PC-3 (cell line): ENCODE measurements around the gene GRWD1. TPM values are rescaled to one million over a fixed set of nuclear protein-coding genes. Genes with fewer than 3 reads are reported as not detected.

Source experiments
- ATAC-seq: fragments of 200-7000 bp; cut with Tn5 transposase; 2 replicates; pipeline ENCODE4 v1.9.1; 2020; ENCODE audit warnings: mild to moderate bottlenecking, moderate library complexity
- BruUV-seq: library from RNA; stranded (reverse); fragments of 400-500 nt; replicated peaks from 2 replicates; lab custom pipeline; 2021; lab: Mats Ljungman, UMichigan
- CTCF ChIA-PET: fragments of 300-600 bp; sonication (Branson Sonifier 250); formaldehyde crosslinking; loops from one replicate; lab custom pipeline; 2022; ENCODE audit warnings: antibody characterized with exemption; lab: Charles Lee
- POLR2A ChIA-PET: fragments of 300-600 bp; sonication (Branson Sonifier 250); formaldehyde crosslinking; loops from one replicate; lab custom pipeline; 2022; ENCODE audit warnings: antibody characterized with exemption; ENCODE audit not compliant: unreplicated experiment; lab: Charles Lee
- DNase-seq: peaks from one replicate; pipeline ENCODE4 v3.0.0-alpha.2; 2015
- H2AFZ ChIP-seq: fragments of 300-600 bp; sonication (generic); 2 replicates; pipeline ENCODE4 v1.6.0; 2016; ENCODE audit warnings: antibody characterized with exemption, low read length
- H3F3A ChIP-seq: fragments of 300-600 bp; sonication (generic); one replicate; pipeline ENCODE4 v1.6.0; 2017; ENCODE audit warnings: antibody characterized with exemption, low read length, control low read depth, mild to moderate bottlenecking; ENCODE audit not compliant: unreplicated experiment
- H3K27ac ChIP-seq: fragments of 300-600 bp; sonication (generic); 2 replicates; pipeline ENCODE4 v1.5.1; 2016; ENCODE audit warnings: mild to moderate bottlenecking, low read length
- H3K27me3 ChIP-seq: fragments of 300-600 bp; sonication (generic); 2 replicates; pipeline ENCODE4 v1.6.1; 2016; ENCODE audit warnings: low read length, mixed read lengths
- H3K36me3 ChIP-seq: fragments of 300-600 bp; sonication (generic); 2 replicates; pipeline ENCODE4 v1.6.1; 2016; ENCODE audit warnings: low read depth, mixed run types, low read length, mixed read lengths
- H3K4me1 ChIP-seq: fragments of 300-600 bp; sonication (generic); 2 replicates; pipeline ENCODE4 v1.5.1; 2016; ENCODE audit warnings: low read length; ENCODE audit not compliant: insufficient read depth
- H3K4me2 ChIP-seq: fragments of 300-600 bp; sonication (generic); 2 replicates; pipeline ENCODE4 v1.6.0; 2016; ENCODE audit warnings: low read length
- H3K4me3 ChIP-seq: fragments of 300-600 bp; sonication (generic); 2 replicates; pipeline ENCODE4 v1.5.1; 2016; ENCODE audit warnings: mild to moderate bottlenecking, low read length, mixed read lengths
- H3K79me2 ChIP-seq: fragments of 300-600 bp; sonication (generic); 2 replicates; pipeline ENCODE4 v1.6.1; 2017; ENCODE audit warnings: low read length, mixed read lengths
- H3K9ac ChIP-seq: fragments of 300-600 bp; sonication (generic); 2 replicates; pipeline ENCODE4 v1.6.0; 2016; ENCODE audit warnings: mild to moderate bottlenecking, low read length
- H3K9me2 ChIP-seq: fragments of 300-600 bp; sonication (generic); replicated peaks from 2 replicates; pipeline ENCODE4 v1.6.1; 2016; ENCODE audit warnings: mixed run types, low read length, mixed read lengths
- H3K9me3 ChIP-seq: fragments of 300-600 bp; sonication (generic); 2 replicates; pipeline ENCODE4 v1.6.1; 2016; ENCODE audit warnings: low read length, mixed read lengths
- H4K20me1 ChIP-seq: fragments of 300-600 bp; sonication (generic); 2 replicates; pipeline ENCODE4 v1.6.1; 2016; ENCODE audit warnings: low read length, mixed read lengths
- EZH2 ChIP-seq: fragments of 300-600 bp; sonication (generic); IDR thresholded peaks from one replicate; pipeline ENCODE4 v1.6.1; 2017; ENCODE audit warnings: antibody characterized with exemption, mild to moderate bottlenecking, low read length; ENCODE audit not compliant: unreplicated experiment
- EZH2phosphoT487 ChIP-seq: fragments of 300-600 bp; sonication (generic); IDR thresholded peaks from 2 replicates; pipeline ENCODE4 v1.6.1; 2018; ENCODE audit warnings: mild to moderate bottlenecking, antibody characterized with exemption, low read length, borderline replicate concordance
- intact Hi-C: fragments of 100-400 bp; cut with micrococcal nuclease; formaldehyde crosslinking; loops from 2 replicates; pipeline ENCODE4 v1.9.0; 2023
- total RNA-seq: library from RNA; depleted of rRNA; stranded (reverse); fragments of >200 nt; gene quantifications from 2 replicates; pipeline ENCODE4 v1.2.3, GENCODE V29; 2014
- TF ChIP-seq, protein P1 (sequence below): fragments of 300-600 bp; sonication (generic); conservative IDR thresholded peaks from 2 replicates; pipeline ENCODE4 v1.5.1; 2017; ENCODE audit warnings: antibody characterized with exemption, low read depth, mild to moderate bottlenecking, low read length

The GRWD1 gene
- total RNA-seq, 1 experiment from 2014 or later, result 33.2 TPM

DNA sequence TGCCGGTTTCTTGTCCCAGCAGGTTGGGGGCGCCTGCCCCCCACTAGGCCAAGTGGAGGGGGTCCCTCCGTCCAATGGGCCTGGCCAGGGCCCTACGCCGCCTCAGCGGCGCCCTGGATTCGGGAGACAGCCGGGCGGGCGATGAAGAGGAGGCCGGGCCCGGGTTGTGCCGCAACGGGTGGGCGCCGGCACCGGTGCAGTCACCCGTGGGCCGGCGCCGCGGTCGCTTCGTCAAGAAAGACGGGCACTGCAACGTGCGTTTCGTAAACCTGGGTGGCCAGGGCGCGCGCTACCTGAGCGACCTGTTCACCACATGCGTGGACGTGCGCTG is 15.8 kb downstream of the GRWD1 start:
- H3K4me1 ChIP-seq, result peaks cover 3% of the 10 kb centered on the region; the same call in 1 of the 2 replicates
- H3K27ac ChIP-seq, result no peak overlapping the region
- ATAC-seq (no peak), DNase-seq (no peak)
- no peak overlapping the region for H3K4me2 ChIP-seq
- H3K36me3 ChIP-seq, result no peaks in the 10 kb centered on the region; the same call in 1 of the 2 replicates
- H3K79me2 ChIP-seq, result no peaks in the 10 kb centered on the region
- POLR2A ChIA-PET, result no interaction called here
- no peak overlapping the region for H3K4me3 ChIP-seq
- no peaks in the 10 kb centered on the region for H3F3A ChIP-seq
- H3K9me2 ChIP-seq, result no peaks in the 10 kb centered on the region
- CTCF ChIA-PET, result no interaction called here
- no peak overlapping the region for H2AFZ ChIP-seq
- TF ChIP-seq EZH2phosphoT487 (no peak), EZH2 (no peak)
- TF ChIP-seq, protein P1, sequence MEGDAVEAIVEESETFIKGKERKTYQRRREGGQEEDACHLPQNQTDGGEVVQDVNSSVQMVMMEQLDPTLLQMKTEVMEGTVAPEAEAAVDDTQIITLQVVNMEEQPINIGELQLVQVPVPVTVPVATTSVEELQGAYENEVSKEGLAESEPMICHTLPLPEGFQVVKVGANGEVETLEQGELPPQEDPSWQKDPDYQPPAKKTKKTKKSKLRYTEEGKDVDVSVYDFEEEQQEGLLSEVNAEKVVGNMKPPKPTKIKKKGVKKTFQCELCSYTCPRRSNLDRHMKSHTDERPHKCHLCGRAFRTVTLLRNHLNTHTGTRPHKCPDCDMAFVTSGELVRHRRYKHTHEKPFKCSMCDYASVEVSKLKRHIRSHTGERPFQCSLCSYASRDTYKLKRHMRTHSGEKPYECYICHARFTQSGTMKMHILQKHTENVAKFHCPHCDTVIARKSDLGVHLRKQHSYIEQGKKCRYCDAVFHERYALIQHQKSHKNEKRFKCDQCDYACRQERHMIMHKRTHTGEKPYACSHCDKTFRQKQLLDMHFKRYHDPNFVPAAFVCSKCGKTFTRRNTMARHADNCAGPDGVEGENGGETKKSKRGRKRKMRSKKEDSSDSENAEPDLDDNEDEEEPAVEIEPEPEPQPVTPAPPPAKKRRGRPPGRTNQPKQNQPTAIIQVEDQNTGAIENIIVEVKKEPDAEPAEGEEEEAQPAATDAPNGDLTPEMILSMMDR, result no peak
- no peaks in the 10 kb centered on the region for H4K20me1 ChIP-seq
- H3K27me3 ChIP-seq, result no peaks in the 10 kb centered on the region
- intact Hi-C loops, result no loop called here
- no peak overlapping the region for H3K9ac ChIP-seq
- no peaks in the 10 kb centered on the region for H3K9me3 ChIP-seq
- BruUV-seq, result no TSS peak

DNA sequence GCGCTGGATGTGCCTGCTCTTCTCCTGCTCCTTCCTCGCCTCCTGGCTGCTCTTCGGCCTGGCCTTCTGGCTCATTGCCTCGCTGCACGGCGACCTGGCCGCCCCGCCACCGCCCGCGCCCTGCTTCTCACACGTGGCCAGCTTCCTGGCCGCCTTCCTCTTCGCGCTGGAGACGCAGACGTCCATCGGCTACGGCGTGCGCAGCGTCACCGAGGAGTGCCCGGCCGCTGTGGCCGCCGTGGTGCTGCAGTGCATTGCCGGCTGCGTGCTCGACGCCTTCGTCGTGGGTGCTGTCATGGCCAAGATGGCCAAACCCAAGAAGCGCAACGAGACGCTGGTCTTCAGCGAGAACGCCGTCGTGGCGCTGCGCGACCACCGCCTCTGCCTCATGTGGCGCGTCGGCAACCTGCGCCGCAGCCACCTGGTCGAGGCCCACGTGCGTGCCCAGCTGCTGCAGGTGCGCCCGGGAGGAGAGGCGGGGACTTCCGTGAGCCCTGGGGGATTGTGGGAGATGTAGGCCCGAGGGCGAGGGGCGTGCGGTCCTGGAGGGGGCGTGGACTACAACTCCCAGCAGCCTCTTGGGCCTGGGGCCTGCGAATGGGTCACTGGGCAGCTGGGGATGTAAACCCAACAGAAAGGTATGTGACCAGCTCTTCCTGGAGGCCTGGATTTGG is 16.3 kb downstream of the GRWD1 start:
- Histone ChIP-seq H3F3A (no peaks in the 10 kb centered on the region), H4K20me1 (no peaks in the 10 kb centered on the region), H3K79me2 (no peaks in the 10 kb centered on the region), H3K36me3 (no peaks in the 10 kb centered on the region; the same call in 1 of the 2 replicates), H2AFZ (no peak overlapping the region), H3K4me3 (no peak overlapping the region), H3K9me2 (no peaks in the 10 kb centered on the region), H3K4me2 (no peak overlapping the region), H3K4me1 (peaks cover 4% of the 10 kb centered on the region; the same call in 1 of the 2 replicates), H3K27ac (no peak overlapping the region), H3K9me3 (no peaks in the 10 kb centered on the region), H3K27me3 (no peaks in the 10 kb centered on the region), H3K9ac (no peak overlapping the region)
- DNase-seq (no peak), ATAC-seq (no peak)
- intact Hi-C loops, result no loop called here
- TF ChIP-seq EZH2, result no peak
- BruUV-seq, result no TSS peak
- ChIA-PET POLR2A (no interaction called here), CTCF (no interaction called here)

GRCh38 chr19:48465215-48465614 is 19.4 kb downstream of the GRWD1 start:
- H3K4me2 ChIP-seq, result no peak overlapping the region
- no peaks in the 10 kb centered on the region for H3K27me3 ChIP-seq
- no peak overlapping the region for H3K9ac ChIP-seq
- no peak overlapping the region for H3K4me3 ChIP-seq
- no TSS peak for BruUV-seq
- intact Hi-C loops, result no loop called here
- no peaks in the 10 kb centered on the region for H3K9me2 ChIP-seq
- DNase-seq (no peak), ATAC-seq (no peak)
- H4K20me1 ChIP-seq, result peaks cover 5% of the 10 kb centered on the region
- no peaks in the 10 kb centered on the region for H3F3A ChIP-seq
- no peaks in the 10 kb centered on the region for H3K9me3 ChIP-seq
- no peak overlapping the region for H3K27ac ChIP-seq
- H3K79me2 ChIP-seq, result peaks cover 6% of the 10 kb centered on the region
- no peak overlapping the region for H2AFZ ChIP-seq
- H3K36me3 ChIP-seq, result no peaks in the 10 kb centered on the region; the same call in 1 of the 2 replicates
- H3K4me1 ChIP-seq, result peaks cover 4% of the 10 kb centered on the region; the same call in 1 of the 2 replicates
- TF ChIP-seq EZH2 (no peak), EZH2phosphoT487 (no peak)
- TF ChIP-seq, protein P1, result no peak
- ChIA-PET POLR2A (no interaction called here), CTCF (no interaction called here)
